Endodermal cell (in vitro differentiated cells): Measurements from ENCODE around the gene SNX30. TPM values are rescaled to one million over a fixed set of nuclear protein-coding genes. Genes with fewer than 3 reads are reported as not detected.

Experiments
- DNase-seq: peaks from one replicate; pipeline ENCODE4 v3.0.0-alpha.2; 2017
- H3K27ac ChIP-seq: 2 replicates; pipeline ENCODE4 v1.5.1; 2013; ENCODE audit warnings: mild to moderate bottlenecking, low read depth, low read length, moderate library complexity
- H3K27me3 ChIP-seq: 2 replicates; pipeline ENCODE4 v1.6.1; 2013; ENCODE audit warnings: mild to moderate bottlenecking, low read length, moderate library complexity; ENCODE audit not compliant: insufficient read depth, control insufficient read depth, poor library complexity, severe bottlenecking
- H3K36me3 ChIP-seq: 2 replicates; pipeline ENCODE4 v1.7.0; 2013; ENCODE audit warnings: mild to moderate bottlenecking, low read length, moderate library complexity; ENCODE audit not compliant: control insufficient read depth, insufficient read depth
- H3K4me1 ChIP-seq: one replicate; pipeline ENCODE4 v1.7.0; 2013; ENCODE audit warnings: low read length; ENCODE audit not compliant: control insufficient read depth, insufficient read depth
- H3K4me3 ChIP-seq: 2 replicates; pipeline ENCODE4 v1.5.1; 2013; ENCODE audit warnings: mild to moderate bottlenecking, low read length, moderate library complexity
- H3K9ac ChIP-seq: 2 replicates; pipeline ENCODE4 v1.6.1; 2013; ENCODE audit warnings: mild to moderate bottlenecking, low read length, moderate library complexity; ENCODE audit not compliant: poor library complexity, severe bottlenecking; ENCODE audit errors: extremely low read depth
- H3K9me3 ChIP-seq: 2 replicates; pipeline ENCODE4 v1.6.1; 2013; ENCODE audit warnings: mild to moderate bottlenecking, low read length, moderate library complexity; ENCODE audit not compliant: control insufficient read depth
- H3K27ac Mint-ChIP-seq: 2 replicates; pipeline ENCODE4 v1.8.0; 2020; ENCODE audit warnings: mixed read lengths
- H3K27me3 Mint-ChIP-seq: 2 replicates; pipeline ENCODE4 v1.8.0; 2021; ENCODE audit warnings: mild to moderate bottlenecking, mixed read lengths; ENCODE audit not compliant: insufficient read depth
- H3K36me3 Mint-ChIP-seq: 2 replicates; pipeline ENCODE4 v1.8.0; 2020; ENCODE audit warnings: low read depth, mixed read lengths
- H3K4me1 Mint-ChIP-seq: 2 replicates; pipeline ENCODE4 v1.8.0; 2020; ENCODE audit warnings: mixed read lengths
- H3K4me3 Mint-ChIP-seq: 2 replicates; pipeline ENCODE4 v1.8.0; 2020; ENCODE audit warnings: mild to moderate bottlenecking, moderate library complexity, mixed read lengths
- H3K9me3 Mint-ChIP-seq: 2 replicates; pipeline ENCODE4 v1.8.0; 2020; ENCODE audit warnings: mild to moderate bottlenecking, mixed read lengths
- WGBS, 2 experiments: methylation state at CpG; one replicate each; pipeline versions ENCODE4 v1.1.5 to v1.1.7; 2013; ENCODE audit warnings: missing lambda C conversion rate in 2 of 2, mixed read lengths in 1 of 2; ENCODE audit not compliant: insufficient coverage in 1 of 2, insufficient read length in 1 of 2; 5-methylcytosine and 5-hydroxymethylcytosine counted together
- total RNA-seq, 2 donors: library from RNA; stranded (reverse); fragmentation: NEBNext Ultra II Directional in 1 of 2; extraction: Animal tissue kit (Norgen Biotek cat#: 25700) in 1 of 2; gene quantifications; 2 replicates in 1 of 2; 3 replicates in 1 of 2; pipeline ENCODE4 v1.2.1, GENCODE V29; 2021
- TF ChIP-seq, protein P1 (sequence below): fragments of 200-600 bp; sonication (generic); conservative IDR thresholded peaks from 2 replicates; pipeline ENCODE4 v1.5.0; 2021; ENCODE audit warnings: antibody characterized with exemption, mild to moderate bottlenecking

SNX30 gene
- total RNA-seq, 2 donors from 2014 or later, result 11.8 to 14.8 TPM

DNA sequence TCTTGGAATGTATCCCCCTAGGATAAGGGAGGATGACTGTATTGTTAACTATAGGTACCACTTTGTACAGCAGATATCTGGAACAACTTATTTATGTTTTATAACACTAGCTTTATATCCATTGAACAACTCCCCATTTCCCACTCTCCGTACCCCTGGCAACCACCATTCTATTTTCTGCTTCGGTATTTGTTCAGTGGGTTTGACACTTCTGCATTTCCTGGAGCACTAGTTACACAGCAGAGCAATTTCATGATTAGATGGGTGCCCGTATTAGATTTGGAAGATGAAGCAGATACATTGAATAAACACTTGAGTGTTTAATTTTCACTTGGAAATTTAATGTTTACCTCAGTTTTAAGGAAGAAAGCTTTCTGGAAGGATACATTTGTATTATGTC lies 72.7 kb downstream of the SNX30 start:
- 97 to 100% methylated on average over 2 to 3 of the region's 3 CpGs for WGBS, 2 experiments
- no peak overlapping the region for H3K27ac ChIP-seq

DNA sequence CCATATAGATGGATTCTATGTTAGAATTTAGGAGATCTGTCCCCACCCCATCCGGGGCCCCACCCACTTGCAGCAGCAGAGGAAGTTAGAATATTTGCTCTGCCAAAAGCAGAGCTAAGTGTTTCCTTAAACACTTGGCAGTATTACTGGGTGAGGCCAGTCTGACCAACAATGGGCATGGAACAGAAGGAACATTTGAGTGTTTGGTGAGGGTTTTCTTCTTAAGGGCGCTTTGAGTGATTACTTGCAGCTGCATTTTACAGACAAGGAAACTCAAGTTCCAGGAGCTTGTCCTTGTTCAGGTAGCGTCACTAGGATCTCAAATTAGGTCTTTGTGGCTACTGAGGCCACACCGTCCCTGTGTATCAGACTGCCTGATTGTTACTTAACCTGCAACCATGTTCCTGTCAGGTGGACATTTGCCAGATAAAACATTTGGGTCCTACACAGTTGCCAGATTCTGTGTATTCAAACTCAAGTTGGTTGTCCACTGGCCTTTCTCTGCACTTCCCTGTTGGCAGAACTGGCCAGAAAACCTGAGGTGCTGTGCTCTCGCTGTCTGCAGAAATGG lies 80.8 kb downstream of the SNX30 start:
- H3K27ac Mint-ChIP-seq, result no peak overlapping the region
- H3K4me3 Mint-ChIP-seq, result no peak overlapping the region
- Histone ChIP-seq H3K36me3 (peaks cover 4% of the 10 kb centered on the region), H3K4me3 (no peak overlapping the region), H3K27me3 (no peaks in the 10 kb centered on the region), H3K9me3 (no peaks in the 10 kb centered on the region), H3K9ac (no peak overlapping the region), H3K4me1 (peaks cover 5% of the 10 kb centered on the region), H3K27ac (no peak overlapping the region)
- no peak for DNase-seq
- TF ChIP-seq, protein P1, sequence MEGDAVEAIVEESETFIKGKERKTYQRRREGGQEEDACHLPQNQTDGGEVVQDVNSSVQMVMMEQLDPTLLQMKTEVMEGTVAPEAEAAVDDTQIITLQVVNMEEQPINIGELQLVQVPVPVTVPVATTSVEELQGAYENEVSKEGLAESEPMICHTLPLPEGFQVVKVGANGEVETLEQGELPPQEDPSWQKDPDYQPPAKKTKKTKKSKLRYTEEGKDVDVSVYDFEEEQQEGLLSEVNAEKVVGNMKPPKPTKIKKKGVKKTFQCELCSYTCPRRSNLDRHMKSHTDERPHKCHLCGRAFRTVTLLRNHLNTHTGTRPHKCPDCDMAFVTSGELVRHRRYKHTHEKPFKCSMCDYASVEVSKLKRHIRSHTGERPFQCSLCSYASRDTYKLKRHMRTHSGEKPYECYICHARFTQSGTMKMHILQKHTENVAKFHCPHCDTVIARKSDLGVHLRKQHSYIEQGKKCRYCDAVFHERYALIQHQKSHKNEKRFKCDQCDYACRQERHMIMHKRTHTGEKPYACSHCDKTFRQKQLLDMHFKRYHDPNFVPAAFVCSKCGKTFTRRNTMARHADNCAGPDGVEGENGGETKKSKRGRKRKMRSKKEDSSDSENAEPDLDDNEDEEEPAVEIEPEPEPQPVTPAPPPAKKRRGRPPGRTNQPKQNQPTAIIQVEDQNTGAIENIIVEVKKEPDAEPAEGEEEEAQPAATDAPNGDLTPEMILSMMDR, result no peak
- peaks cover 8% of the 10 kb centered on the region for H3K4me1 Mint-ChIP-seq
- H3K36me3 Mint-ChIP-seq, result peaks cover 8% of the 10 kb centered on the region
- no peaks in the 10 kb centered on the region for H3K27me3 Mint-ChIP-seq
- H3K9me3 Mint-ChIP-seq, result no peaks in the 10 kb centered on the region
- 92 to 98% methylated on average over 4 to 5 of the region's 5 CpGs for WGBS, 2 experiments

More for the DNA sequence above, 72.7 kb downstream of the SNX30 start:
- TF ChIP-seq, protein P1, result no peak
- no peaks in the 10 kb centered on the region for H3K27me3 ChIP-seq
- Mint-ChIP-seq H3K4me1 (no peaks in the 10 kb centered on the region), H3K36me3 (peaks cover 17% of the 10 kb centered on the region), H3K27me3 (no peaks in the 10 kb centered on the region), H3K4me3 (no peak overlapping the region), H3K27ac (no peak overlapping the region), H3K9me3 (no peaks in the 10 kb centered on the region)
- H3K4me3 ChIP-seq, result no peak overlapping the region
- H3K9ac ChIP-seq, result no peak overlapping the region
- H3K36me3 ChIP-seq, result no peaks in the 10 kb centered on the region
- no peaks in the 10 kb centered on the region for H3K4me1 ChIP-seq
- no peaks in the 10 kb centered on the region for H3K9me3 ChIP-seq
- DNase-seq, result no peak

DNA sequence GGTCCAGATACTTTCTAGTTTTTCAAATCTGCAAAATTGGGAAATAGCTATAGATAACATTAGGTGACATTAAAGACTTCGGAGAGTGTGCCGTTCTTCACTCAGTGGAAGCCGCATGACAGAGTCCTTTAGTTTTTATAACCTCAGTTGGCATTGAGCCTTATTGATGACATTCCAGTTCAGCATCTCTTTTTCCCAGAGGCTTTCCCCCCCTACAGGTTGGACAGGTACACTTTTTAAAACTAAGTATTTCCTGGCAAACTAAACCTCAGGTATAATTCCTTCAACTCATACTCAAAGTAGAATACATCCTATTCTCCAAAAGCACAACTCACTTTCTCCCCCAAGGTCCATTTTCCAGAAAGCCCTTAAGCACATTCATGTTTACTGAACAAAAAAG lies 81.4 kb downstream of the SNX30 start:
- H3K4me1 Mint-ChIP-seq, result peaks cover 14% of the 10 kb centered on the region
- H3K9me3 ChIP-seq, result no peaks in the 10 kb centered on the region
- no peaks in the 10 kb centered on the region for H3K27me3 ChIP-seq
- TF ChIP-seq, protein P1, result no peak
- H3K4me3 ChIP-seq, result no peak overlapping the region
- no peak overlapping the region for H3K27ac Mint-ChIP-seq
- peaks cover 5% of the 10 kb centered on the region for H3K4me1 ChIP-seq
- no peaks in the 10 kb centered on the region for H3K27me3 Mint-ChIP-seq
- no peak overlapping the region for H3K27ac ChIP-seq
- DNase-seq, result no peak
- peaks cover 7% of the 10 kb centered on the region for H3K36me3 ChIP-seq
- H3K9me3 Mint-ChIP-seq, result no peaks in the 10 kb centered on the region
- no peak overlapping the region for H3K9ac ChIP-seq
- 98 to 100% methylated on average over 3 of the region's 3 CpGs for WGBS, 2 experiments
- peaks cover 14% of the 10 kb centered on the region for H3K36me3 Mint-ChIP-seq
- no peak overlapping the region for H3K4me3 Mint-ChIP-seq
